HG03039 (cell line): ENCODE measurements around the gene ZFR2.
A peak's percentile ranks its signal among the peaks of the same experiment; 100 is the strongest.
"Not testable (repeated sequence)": the region's sequence is repeated elsewhere in the genome, so short reads cannot be mapped to it uniquely, and the experiment has no call there.

Experiments used
- ATAC-seq: cut with Tn5 transposase; IDR thresholded peaks from one replicate; pipeline ENCODE4 v1.9.1; 2021; ENCODE audit warnings: mild to moderate bottlenecking, moderate library complexity; ENCODE audit not compliant: unreplicated experiment

ZFR2 gene

DNA sequence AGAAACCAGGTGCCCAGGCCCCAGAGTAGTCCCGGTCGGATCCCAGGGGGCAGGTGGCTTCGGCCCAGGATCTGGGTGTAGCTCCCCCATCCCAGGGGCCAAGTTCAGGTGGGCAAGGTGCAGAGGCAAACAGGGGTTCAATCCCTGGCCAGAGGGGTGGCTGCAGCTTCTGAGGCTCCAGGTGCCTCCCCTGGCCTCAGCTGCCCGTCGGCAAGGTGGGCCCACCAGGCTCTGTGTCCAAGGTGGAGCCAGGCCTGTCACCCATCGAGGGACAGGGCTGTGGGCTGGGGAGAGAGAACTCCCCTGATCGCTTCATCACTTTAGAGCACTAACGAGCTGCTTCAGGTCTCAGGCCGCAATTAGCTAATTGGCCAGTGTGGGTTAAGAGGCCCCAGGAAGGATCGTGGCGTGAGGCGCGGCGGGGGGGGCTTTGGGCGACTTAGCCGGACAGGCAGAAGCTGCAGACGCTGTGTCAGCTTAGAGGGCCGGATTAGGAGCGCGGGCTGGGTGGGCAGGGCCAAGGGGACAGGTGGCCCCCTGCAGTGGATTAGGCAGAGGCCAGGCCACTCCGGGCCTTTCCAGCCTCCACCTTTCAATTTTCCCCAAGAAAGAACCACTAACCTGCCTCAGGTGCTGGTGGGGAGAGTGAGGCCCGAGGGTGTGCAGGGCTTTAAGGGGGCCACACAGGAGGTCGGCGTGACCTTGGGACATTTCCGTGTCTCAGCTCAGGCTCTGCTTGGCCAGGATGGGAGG, 94.0 kb downstream of the ZFR2 start:
- ATAC-seq = no peak

DNA sequence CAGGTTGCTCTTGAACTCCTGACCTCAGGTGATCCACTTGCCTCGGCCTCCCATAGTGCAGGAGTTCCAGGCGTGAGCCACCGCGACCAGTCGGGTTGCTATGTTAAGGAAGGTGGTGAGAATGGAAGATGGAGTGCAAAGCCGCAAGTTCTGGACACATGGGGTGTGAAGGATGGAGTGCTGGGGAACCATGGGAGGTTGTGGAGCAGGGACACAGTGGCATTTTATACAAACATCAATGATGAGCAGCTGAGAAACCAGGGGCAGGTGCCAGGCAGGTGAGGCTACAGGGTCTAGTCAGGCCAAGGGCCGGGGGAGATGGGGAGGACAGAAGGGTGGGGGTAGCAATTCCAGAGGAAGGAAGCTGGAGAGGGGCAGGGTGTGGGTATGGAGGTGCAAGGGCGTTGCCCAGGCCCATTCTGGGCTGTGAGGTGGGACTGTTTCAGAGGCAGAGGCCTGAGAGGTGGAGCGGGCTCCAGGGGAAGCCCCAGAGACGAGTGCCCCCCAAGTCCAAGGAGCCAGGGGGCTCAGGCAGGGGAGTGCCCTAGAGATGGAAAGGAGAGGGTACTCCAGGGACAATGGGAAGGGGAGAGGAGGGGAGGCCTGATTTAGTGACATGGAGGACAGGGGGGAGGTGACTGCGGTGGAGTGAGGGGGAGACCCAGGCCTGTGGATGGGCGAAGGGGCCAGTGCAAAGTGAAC, 94.9 kb downstream of the ZFR2 start:
- no peak for ATAC-seq

DNA sequence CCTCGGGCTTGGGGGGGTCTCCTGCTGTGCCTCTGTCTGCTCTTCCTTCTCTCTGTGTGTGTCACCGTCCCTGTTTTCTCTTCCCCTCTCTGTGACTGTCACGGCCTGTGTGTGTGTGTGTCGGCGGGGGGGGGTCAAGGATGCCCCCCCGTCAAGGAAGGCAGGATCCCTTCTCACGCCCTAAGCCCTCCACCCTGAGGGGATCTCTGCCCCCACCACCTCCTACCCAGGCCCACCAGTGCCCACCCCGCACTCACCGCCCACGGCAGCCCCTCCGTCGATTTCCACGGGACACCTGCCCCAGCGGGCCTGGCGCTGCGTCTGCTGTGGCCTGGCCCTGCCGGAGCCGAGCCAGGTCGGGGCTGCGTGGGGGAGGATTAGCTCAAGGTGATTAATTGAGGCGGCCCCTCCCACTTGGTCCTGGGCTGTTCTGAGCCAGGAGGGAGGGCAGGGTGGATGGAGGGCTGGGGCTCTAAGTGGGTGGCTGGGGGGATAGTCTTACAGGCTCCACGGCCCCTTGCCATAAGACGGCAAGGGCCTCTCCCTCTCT, 96.9 kb downstream of the ZFR2 start, which contains the start of gene RAX2:
Gene RAX2, minus strand, starts transcription at position 323 of the 550 bp plus-strand sequence. CDS start 486 bp downstream, outside the sequence.
- no peak for ATAC-seq

DNA sequence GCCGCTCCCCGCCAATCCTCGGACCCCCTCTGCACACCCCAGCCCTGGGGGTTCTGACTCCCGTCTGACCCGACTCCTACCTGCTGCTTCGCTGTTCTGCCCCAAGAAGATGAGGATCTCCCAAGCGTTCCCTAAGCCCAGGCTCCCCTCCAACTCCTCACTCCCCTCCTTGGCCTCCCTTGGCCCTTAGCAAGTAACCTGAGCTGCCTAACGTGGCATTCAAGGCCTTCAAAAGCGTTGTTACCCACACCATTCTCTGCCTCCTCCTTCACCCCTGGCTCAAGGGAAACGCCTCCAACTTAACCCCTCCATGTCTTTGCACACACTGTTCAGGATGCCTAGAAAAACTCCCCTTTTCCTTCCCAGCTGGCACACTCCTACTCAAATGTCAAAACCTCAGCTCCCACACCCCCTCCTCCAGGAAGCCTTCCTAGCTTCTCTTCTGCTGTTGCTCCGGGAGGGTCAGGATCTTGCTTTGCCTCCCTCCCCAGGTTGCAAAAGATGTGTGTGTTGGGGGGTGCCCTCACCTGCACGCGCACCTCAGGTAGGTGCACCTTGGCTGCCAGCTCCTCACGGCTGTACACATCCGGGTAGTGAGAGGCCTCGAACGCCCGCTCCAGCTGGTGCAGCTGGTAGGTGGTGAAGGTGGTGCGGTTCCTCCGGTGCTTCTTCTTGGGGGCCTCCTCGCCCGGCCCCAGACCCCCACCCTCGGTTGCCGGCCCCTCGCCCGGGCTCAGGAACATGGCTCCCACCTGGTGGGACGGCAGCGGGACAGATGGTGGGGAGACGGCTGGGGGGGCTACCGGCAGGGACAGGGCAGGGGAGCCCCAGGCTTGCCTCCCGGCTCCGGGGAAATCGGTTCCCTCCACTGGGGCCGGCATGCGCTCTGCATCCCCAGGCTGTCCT, 97.6 kb downstream of the ZFR2 start:
- no peak for ATAC-seq

DNA sequence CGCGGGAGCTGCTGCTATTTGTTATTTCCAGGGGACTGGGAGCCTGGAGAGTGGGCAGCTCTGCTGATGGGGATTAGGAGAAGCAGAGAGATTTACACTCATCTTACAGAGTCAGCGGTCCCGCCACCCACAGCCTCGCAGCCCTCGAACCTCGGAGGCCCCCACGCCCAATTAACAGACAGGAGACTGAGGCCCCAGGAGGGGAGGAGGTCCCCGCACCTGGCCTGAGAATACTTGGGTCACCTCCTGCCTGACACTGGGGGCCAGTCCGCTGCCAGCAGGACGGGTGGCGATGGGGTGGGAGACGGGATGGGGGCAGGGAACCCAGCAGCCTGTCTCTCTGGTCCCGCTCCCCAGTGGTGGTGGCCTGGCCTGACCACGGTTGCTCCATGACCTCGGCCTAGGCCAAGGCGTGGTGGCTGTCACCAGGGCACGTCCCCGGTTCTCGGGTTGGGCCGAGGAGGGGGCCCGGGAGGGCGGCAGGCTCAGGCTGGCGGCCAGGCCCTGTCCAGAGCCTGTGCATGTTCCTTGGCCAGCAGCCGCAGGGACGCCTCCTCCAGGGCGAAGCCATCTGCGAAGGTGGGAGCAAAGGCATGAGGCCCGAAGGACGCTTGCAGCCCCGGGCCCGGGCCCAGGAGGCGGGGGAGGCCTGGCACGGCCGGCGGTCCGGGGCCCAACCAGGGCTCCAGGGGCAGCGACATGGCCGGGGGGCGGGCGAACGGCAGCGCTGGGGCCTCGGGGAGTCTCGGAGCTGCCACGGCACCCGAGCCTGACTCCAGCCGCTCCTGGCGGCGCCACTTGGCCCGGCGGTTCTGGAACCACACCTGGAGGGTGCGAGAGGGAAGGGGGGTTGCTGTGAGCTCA, 98.5 kb downstream of the ZFR2 start:
- no peak for ATAC-seq

DNA sequence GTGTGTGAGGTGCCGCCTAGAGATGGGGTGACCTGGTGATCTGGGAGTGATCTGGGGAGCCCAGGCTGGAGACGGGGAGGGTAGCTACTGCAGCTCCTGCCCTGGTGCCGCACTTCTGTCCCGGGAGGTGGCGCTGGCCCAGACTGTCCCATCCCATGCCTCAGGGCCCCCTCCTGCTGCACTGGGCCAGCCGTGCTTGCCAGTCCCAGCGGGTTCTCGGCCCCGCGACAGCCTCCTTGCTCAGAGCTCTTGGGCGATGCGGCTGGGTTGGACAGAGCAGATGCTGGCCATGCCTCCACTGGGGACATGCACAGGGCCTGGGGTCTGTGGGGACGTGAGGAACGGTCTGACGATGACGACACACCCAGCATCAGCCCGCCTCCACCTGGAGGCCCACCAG, 99.3 kb downstream of the ZFR2 start:
- no peak for ATAC-seq

DNA sequence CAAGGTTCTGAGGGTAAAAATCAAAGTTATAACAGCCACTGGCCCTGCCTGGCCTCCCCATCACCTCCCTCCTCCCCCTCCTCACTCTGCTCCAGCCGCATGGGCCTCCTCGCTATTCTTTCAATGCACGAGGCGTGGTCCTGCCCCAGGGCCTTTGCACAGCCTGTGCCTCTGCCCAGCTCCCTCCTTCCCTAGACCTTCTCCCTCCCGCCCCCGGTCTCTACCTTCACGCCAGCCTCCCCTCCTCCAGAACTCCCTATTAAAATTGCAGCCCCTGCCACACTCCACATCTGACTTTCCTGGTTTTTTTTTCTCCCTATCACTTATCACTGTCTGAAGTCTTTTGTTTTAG, 100.1 kb downstream of the ZFR2 start:
- no peak for ATAC-seq

DNA sequence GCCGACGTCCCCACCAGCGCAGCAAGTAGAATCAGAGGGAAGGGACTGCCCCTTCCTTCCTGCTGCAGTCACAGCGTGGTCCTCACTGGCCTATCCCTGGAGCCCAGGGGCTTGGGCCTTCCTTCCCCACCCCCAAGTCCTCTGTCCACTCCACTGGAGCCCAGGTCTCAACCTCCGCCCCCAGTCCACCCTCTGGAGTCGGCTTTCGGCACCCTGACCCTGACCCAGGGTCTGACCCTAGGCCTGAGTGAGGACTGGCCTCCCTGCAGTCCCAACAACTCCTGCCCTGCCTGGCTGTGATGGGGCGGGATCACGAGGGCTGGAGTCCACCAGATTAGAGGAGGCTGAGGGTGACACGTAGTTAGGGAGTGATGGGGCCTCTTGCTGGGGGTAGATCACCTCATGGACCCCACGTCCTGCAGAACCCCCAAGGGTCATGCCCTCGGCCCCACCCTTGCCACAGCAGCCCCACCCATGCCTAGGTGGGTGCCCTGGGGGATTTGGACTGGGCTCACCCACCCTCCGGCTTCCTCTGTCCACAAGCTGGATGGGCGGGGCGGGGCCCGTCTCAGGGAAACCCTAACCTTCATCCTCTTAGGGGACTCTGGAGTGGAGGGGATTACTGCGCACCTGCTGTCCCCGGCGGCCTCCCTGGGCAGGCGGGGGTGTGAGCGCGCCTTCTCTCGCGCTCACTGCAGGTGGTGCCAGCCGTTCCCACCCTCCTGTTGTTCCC, 100.7 kb downstream of the ZFR2 start:
- no peak for ATAC-seq

DNA sequence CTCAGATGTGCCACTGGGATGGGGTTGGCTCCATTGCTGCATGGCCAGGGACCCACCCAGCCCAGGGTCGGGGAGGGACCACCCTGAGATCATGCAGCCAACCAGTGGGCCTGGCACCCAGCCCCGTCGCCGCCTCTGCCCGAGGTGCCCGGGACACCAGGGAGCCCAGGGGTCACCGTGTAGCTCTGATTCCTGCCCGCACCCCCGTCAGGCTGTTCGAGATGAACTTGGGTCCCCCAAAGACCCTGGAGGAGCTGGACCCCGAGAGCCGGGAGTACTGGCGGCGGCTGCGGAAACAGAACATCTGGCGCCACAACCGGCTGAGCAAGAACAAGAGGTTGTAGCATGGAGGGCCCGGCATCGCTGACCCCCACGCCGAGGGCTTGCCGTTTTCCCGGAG, 101.8 kb downstream of the ZFR2 start:
- ATAC-seq = no peak

DNA sequence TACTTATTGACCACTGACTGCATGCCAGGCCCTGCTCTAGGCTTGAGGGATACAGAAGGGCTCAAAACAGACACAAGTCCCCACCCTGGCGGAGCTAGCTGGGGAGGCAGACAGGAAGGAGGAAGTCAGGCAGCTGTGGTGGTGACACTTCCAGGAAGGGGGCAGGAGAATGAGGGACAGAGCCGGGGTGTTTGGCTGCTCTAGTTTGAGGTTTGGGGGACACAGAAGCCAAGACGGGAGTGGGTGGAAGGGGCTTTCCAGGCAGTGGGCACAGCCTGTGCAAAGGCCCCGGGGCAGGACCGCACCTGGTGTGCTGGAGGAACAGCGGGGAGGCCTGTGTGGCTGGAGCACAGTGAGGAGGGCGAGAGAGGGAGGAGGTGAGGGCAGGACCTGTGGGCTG, 102.3 kb downstream of the ZFR2 start:
- no peak for ATAC-seq

DNA sequence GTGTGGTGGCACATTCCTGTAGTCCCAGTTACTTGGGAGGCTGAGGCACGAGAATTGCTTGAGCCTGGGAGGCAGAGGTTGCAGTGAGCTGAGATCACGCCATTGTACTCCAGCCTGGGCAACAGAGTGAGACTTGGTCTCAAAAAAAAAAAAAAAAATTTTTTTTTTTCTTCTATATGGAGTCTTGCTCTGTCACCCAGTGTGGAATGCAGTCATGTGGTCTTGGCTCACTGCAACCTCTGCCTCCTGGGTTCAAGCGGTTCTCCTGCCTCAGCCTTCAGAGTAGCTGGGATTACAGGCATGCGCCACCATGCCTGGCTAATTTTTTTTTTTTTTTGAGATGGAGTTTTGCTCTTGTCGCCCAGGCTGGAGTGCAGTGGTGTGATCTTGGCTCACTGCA, 103.1 kb downstream of the ZFR2 start:
- not testable (repeated sequence) for ATAC-seq

DNA sequence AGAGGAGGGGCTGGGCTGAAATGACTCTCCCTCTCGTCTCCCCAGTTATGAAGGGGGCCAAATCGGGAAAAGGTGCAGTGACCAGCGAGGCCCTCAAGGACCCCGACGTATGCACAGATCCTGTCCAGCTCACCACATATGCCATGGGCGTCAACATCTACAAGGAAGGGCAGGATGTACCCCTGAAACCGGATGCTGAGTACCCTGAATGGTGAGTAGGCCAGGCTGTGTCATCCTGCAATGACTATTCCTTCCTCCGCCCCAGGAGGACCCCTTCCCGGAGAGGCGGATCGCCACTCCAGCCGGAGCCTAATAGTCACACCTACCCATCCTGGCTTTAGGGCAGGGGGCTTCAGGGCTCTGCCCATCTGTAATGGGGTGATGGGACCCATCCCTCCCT, 103.7 kb downstream of the ZFR2 start:
- ATAC-seq = no peak

DNA sequence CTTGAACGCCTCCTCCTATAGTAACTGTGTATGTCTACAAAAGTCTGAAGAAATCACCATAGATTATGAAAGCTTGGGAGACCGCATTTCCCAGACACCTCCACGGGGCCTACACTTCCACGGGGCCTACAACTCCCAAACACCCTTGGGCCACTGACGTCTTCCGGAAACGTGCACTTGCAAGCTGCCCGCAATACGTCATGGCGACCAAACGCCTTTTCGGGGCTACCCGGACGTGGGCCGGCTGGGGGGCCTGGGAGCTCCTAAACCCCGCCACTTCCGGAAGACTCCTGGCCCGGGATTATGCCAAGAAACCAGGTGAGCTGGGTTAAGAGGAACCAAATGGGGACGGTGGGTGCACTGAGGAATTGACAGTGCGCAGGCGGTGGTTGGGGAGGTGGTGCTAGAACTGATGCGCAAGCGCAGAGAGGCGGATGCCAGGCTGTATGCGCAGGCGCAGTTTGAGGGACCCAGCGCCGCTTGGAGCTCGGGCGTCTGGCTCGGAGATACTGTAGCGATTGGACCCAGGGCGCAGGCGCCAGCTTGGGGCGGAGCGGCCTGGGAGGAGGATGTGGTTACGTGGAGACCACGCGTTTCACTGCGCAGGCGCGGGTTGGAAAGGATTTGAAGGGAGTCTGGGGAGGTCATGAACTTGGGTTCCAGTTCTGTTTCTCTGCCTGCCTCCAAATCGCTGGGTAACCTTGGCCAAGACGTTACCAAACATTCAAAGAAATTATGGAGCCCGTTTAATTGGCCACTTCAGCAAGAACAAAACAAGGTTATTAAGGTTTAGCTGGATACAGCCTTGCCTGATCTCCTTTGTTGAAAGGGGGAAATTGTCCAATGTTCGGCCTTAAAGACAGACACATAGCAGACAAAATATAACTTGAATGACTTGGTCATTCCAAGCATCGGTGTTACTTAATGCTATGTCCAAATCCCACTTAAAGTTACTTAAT, 106.1 kb downstream of the ZFR2 start, which contains the start of gene MRPL54:
Gene MRPL54, plus strand, starts transcription at position 182 of the 959 bp plus-strand sequence. Its CDS starts 19 bp downstream, at position 201.
- peak; percentile 60 for ATAC-seq

DNA sequence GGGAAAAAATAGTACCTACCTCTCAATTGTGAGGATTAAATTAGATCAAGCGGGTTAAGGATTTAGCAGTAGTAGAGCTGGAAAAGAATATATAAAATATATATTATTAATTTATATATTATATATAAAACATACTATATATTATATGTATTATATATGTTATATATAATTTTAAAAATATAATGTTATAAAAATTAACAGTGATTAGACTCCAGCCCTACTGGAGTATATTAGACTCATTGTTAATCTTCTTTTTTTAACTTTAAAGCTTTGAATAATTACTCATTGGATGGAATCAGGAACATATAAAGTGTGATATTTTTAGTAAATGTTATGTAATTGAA, 106.7 kb downstream of the ZFR2 start:
- ATAC-seq = no peak

DNA sequence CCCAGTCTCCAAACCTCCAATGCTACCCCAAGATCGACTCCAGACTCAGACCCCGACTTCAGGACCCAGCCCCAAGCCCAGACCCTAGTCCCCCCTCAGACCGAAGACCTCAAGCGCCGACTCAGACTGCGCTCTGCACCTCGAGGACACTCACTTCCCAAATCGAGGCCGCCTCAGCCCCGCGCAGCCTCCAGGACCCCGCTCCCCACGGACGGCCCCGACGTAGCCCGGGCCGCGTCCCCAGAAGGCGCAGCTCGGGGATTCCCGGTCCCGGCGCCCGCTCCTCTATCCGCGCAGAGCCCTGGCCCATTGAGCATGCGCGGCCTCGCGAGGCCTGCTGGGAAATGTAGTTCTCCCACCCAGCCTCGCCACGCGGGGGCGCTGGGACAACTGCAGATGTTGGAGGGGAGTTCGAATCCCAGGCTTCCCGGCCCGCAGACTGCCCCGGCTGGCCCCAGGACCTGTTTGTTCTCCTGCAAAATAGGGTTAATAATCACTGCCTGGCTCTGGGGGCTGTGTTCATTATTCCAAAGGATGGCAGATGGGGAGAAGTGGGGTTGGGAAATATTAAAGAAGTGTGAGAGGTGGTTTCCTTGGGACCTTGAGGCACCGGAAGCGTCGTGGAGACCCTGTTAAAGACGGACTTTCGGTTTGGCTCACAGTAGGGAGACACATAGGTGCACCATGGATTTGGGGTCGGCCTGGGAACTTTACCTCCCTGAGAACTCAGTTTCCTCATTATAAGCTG, 107.3 kb downstream of the ZFR2 start, which contains the start of gene APBA3:
Gene APBA3, minus strand, starts transcription at position 311 of the 748 bp plus-strand sequence. CDS start 1,428 bp downstream, outside the sequence.
- ATAC-seq = peak; percentile 48

DNA sequence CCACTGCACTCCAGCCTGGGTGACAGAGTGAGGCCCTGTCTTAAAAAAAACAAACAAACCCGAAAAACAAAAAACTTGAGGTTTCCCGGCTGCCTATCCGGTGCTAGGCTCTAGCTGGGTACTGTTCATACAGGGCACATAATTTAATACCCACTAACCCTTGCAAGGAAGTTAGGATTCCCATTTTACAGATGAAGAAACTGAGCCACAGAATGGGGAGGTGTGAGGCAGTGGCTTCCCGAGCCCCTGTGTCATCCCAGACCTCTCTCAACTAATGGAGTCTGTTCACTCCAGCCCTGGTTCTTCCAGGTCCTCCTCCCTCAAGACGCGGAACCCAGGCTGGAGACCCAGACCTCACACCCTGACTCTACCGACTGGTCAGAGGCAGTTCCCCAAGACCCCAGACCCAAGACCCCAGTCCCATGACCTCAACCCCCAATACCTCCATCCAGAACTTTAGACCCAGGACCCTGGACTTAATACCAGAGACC, 107.9 kb downstream of the ZFR2 start:
- no peak for ATAC-seq

DNA sequence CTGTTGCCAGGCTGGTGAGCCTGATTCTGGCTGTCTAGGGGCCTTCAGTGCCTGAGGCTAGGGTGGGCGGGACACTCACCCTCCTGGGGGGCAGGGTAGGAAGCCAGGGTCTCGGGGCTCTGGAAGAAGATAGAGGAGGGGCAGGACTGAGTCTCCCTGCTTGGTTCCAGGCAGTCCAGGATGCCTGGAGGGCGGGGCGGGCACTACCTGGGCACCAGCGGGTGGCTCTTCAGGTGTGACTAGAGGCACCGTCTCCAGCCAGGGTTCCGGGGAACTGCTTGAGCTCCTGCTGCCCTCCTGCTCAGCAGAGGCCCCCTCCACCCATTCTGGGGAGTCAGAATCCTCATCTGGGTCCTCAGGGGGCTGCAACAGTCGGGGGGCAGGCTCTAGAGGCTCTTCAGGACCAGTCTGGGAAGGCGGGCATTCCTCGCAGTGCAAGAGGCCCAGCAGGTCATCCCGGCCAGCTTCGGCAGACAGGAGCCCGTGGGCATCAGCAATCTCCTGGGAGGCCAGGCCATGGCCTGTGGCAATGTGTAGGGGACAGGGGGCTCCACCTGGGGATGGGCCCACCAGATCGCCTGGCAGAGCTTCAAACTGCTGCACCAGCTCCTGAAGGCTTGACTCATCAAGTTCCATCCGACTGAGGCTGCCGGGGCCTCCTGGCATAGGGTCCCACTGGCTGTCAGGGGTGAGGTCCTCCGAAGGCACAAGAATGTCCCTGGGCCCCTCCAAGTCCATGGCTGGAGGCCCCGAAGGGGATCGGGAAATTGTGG, 109.2 kb downstream of the ZFR2 start:
- no peak for ATAC-seq
